Measurements from ENCODE around the gene ZNF878.

ZNF878 gene

DNA sequence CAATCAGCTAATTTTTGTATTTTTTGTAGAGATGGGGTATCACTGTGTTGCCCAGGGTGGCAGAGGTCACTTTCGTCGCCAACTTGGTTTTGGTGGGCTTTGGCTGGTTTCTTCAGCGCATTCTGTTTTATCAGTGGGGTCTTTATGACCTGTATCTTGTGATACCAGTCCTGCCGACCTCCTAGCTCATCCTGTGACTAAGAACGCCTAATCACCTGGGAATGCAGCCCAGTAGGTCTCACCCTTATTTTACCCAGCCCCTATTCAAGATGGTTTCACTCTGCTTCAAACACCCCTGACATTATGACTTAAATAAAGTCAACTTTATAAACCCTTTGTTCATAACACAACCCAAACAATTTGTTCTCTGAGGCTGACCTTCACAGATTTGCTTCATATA lies 3.0 kb upstream of the ZNF878 start:
- Mint-ChIP-seq H3K27ac (no peak overlapping the region), H3K9me3 (ENCODE audit: low read depth) (no peaks in the 10 kb centered on the region), H3K4me3 (no peak overlapping the region), H3K36me3 (no peaks in the 10 kb centered on the region), H3K4me1 (ENCODE audit: low read depth) (peaks cover 16% of the 10 kb centered on the region), H3K27me3 (peaks cover 5% of the 10 kb centered on the region)

DNA sequence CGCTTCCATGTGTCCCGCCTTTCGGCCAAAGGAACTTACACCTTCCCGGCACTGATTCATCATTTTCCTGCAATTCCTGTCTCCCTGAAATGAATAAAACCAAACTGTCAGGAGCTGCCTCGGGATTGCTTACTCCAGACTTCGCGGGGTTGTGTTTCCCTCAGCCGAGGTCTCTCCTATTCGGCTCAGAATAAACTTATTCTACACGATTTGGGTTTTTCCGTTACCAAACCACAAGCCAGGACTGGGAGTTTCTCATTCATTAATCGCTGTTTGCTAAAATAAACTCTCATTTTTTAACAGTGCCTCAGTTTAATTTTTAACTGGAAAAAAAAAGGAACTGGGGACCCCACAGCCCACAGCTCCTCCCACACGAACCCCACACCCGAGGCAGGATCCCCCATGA lies 667 bp downstream of the ZNF878 start:
- peak overlapping the region; percentile 88 for H3K4me3 Mint-ChIP-seq
- H3K36me3 Mint-ChIP-seq: no peaks in the 10 kb centered on the region
- peak overlapping the region; percentile 37 for H3K27ac Mint-ChIP-seq
- peaks cover 5% of the 10 kb centered on the region for H3K27me3 Mint-ChIP-seq
- no peaks in the 10 kb centered on the region for H3K9me3 Mint-ChIP-seq (ENCODE audit: low read depth)
- H3K4me1 Mint-ChIP-seq (ENCODE audit: low read depth): peaks cover 12% of the 10 kb centered on the region

DNA sequence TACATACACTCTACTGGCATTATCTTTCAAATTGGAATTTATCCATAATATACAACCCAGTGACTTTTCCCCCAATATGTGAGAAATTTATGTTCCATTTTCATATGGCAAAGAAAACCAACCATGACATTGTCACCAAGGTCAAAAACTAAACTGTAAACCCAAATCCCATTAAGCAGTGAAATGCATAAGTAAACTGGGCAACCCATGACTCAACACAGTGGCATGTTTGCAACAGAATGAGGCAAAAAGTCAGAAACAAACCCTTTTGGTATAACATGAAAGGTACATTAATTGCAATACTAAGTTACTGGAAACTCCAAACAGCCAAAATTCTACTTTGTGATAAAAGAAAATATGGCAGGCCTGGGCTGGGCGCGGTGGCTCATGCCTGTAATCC lies 4.9 kb downstream of the ZNF878 start:
- Mint-ChIP-seq H3K36me3 (peaks cover 23% of the 10 kb centered on the region), H3K27me3 (peaks cover 2% of the 10 kb centered on the region), H3K4me3 (no peak overlapping the region), H3K9me3 (ENCODE audit: low read depth) (peaks cover 13% of the 10 kb centered on the region), H3K27ac (no peak overlapping the region), H3K4me1 (ENCODE audit: low read depth) (peaks cover 7% of the 10 kb centered on the region)

DNA sequence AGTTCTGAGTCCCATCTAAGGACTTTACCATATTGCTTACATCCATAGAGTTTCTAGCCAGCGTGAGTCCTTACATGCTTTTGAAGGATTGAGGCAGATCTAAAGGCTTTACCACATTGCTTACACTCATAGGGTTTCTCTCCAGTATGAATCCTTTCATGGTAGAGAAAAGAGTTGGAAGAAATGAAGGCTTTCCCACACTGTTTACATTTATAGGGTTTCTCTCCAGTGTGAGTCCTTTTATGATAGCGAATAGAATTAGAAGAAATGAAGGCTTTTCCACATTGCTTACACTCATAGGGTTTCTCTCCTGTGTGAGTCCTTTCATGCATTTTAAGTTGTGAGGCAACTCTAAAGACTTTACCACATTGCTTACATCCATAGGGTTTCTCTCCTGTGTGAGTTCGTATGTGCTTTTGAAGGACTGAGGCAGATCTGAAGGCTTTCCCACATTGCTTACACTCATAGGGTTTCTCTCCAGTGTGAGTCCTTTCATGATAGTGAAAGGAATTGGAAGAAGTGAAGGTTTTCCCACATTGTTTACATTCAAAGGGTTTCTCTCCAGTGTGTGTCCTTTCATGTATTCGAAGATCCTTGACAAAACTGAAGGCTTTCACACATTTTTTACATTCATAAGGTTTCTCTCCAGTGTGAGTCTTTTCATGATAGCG lies 8.9 kb downstream of the ZNF878 start:
- Mint-ChIP-seq H3K27me3 (no peaks in the 10 kb centered on the region), H3K9me3 (ENCODE audit: low read depth) (peaks cover 13% of the 10 kb centered on the region), H3K36me3 (peaks cover 29% of the 10 kb centered on the region), H3K4me1 (ENCODE audit: low read depth) (no peaks in the 10 kb centered on the region), H3K4me3 (no peak overlapping the region), H3K27ac (no peak overlapping the region)

DNA sequence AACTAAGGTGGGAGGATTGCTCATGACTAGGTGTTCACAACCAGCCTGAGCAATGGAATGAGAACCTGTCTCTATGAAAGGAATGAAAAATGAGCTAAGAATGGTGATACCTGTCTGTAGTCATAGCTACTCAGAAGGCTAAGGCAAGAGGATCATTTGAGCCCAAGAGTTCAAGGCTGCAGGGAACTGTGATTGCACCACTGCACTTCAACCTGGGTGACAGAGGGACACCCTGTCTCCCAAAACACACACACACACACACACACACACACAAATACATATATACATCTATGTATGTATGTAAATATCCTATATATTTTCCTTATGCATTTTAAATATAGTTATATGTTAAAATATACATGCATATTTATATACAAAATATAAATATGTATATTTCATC lies 9.9 kb downstream of the ZNF878 start:
- no peaks in the 10 kb centered on the region for H3K4me1 Mint-ChIP-seq (ENCODE audit: low read depth)
- H3K27ac Mint-ChIP-seq: no peak overlapping the region
- peaks cover 13% of the 10 kb centered on the region for H3K9me3 Mint-ChIP-seq (ENCODE audit: low read depth)
- no peaks in the 10 kb centered on the region for H3K27me3 Mint-ChIP-seq
- peaks cover 29% of the 10 kb centered on the region for H3K36me3 Mint-ChIP-seq
- H3K4me3 Mint-ChIP-seq: no peak overlapping the region

DNA sequence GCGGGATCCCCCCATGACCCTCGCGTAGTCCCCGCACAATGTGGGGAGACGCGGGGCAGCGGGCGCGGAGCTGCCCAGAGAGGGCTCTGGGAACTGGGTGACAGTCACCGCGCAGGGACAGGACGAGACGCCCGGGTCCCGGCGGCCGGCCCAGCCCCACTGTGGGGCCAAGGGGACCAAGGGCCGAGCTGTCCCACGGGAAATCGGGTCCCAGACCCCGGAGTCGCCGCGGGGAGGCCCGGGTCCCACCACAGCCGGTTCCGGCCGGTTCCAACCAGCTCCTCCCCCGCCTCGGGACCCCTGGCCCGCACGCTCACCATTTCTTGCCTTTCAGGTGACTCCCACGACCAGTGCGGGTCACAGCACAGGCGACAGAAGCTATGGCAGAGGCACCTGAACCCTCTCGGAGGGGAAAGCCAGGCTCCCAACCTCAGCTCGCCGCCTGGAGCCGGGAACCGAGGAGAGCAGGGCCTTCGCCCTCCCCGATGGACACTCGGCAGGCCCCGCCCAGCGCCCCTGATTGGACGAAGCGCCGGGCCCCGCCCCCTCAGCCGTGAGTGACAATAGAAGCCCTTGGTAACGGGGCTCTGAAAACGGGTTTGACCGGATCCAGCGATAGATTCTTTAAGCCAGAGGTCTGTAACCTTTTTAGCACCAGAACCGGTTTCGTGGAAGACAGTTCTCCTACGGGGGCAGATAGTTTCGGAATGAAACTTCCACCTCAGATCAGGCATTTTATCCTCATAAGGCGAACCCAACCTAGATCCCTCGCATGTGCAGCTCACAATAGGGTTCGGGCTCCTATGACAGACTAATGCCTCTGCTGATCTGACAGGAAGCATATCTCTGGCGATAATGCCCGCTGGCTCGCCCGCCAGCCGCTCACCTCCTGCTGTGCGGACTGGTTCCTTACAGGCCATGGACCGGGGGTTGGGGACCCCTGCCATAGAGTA lies 17.3 kb downstream of the ZNF878 start, which contains the start of gene ZNF433:
TSS of gene ZNF433 (minus strand) at position 460 of the 953 bp plus-strand sequence. CDS start at position 320, 140 bp downstream.
- Mint-ChIP-seq H3K27ac (peak within 1 kb of the TSS; percentile 41), H3K27me3 (no peaks in the 10 kb centered on the region), H3K36me3 (no peaks in the 10 kb centered on the region), H3K4me1 (ENCODE audit: low read depth) (peaks cover 16% of the 10 kb centered on the region), H3K9me3 (ENCODE audit: low read depth) (no peaks in the 10 kb centered on the region), H3K4me3 (peak within 1 kb of the TSS; percentile 91)

DNA sequence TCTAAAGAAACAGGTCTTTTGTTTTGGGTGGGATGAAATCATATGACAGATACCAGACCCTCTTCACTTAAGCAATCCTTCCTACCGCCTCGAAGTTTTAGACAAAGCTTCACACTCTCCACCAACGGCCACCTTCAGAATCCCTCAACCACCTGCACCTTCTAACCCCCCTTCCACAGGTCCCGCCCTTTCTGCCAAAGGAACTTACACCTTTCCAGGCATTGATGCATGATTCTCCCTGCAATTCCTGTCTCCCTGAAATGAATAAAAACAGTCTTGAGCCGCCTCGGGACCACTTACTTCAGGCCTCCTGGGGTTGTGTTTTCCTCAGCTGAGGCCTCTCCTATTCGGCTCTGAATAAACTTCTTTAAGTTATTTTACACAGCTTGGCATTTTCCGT lies 18.1 kb downstream of the ZNF878 start:
- peak overlapping the region; percentile 64 for H3K4me3 Mint-ChIP-seq
- H3K27ac Mint-ChIP-seq: no peak overlapping the region

DNA sequence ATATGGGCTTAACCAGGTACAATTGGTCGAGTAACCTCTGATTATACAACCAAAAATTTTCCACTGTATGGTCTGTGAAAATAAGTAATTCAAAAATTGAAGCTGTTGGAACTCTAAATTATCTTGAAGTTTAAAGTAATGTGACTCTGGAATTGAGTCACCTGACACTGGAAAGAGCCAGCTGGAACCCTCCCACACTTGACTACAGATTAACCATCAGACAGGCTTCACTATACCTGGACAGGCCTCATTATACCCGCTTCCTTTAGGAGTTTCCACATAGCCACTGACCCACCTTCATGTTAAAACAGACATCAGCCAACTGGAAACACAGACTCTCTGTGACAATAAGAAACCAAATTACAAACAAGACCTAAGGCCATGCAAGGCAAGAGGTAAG lies 18.6 kb downstream of the ZNF878 start:
- no peak overlapping the region for H3K27ac Mint-ChIP-seq
- H3K36me3 Mint-ChIP-seq: no peaks in the 10 kb centered on the region
- peaks cover 16% of the 10 kb centered on the region for H3K4me1 Mint-ChIP-seq (ENCODE audit: low read depth)
- no peaks in the 10 kb centered on the region for H3K27me3 Mint-ChIP-seq
- H3K4me3 Mint-ChIP-seq: peak overlapping the region; percentile 64
- no peaks in the 10 kb centered on the region for H3K9me3 Mint-ChIP-seq (ENCODE audit: low read depth)

More for the DNA sequence above, 18.1 kb downstream of the ZNF878 start:
- Mint-ChIP-seq H3K9me3 (ENCODE audit: low read depth) (no peaks in the 10 kb centered on the region), H3K4me1 (ENCODE audit: low read depth) (peaks cover 16% of the 10 kb centered on the region), H3K36me3 (no peaks in the 10 kb centered on the region), H3K27me3 (no peaks in the 10 kb centered on the region)

DNA sequence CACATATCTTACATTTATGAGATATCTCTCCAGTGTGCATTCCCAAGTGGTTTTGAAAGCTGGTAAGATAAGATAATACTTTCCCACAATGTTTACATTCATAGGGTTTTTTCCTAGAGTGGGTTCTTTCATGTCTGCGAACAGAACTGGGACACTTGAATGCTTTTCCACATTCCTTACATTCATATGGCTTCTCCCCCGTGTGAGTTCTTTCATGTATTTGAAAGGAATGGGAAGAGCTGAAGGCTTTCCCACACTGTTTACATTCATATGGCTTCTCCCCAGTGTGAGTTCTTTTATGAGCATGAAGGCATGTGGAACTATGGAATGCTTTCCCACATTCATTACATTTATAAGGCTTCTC lies 37.0 kb downstream of the ZNF878 start:
- Mint-ChIP-seq H3K4me1 (ENCODE audit: low read depth) (no peaks in the 10 kb centered on the region), H3K9me3 (ENCODE audit: low read depth) (peaks cover 21% of the 10 kb centered on the region), H3K4me3 (no peak overlapping the region), H3K27ac (no peak overlapping the region), H3K36me3 (peaks cover 48% of the 10 kb centered on the region), H3K27me3 (no peaks in the 10 kb centered on the region)

DNA sequence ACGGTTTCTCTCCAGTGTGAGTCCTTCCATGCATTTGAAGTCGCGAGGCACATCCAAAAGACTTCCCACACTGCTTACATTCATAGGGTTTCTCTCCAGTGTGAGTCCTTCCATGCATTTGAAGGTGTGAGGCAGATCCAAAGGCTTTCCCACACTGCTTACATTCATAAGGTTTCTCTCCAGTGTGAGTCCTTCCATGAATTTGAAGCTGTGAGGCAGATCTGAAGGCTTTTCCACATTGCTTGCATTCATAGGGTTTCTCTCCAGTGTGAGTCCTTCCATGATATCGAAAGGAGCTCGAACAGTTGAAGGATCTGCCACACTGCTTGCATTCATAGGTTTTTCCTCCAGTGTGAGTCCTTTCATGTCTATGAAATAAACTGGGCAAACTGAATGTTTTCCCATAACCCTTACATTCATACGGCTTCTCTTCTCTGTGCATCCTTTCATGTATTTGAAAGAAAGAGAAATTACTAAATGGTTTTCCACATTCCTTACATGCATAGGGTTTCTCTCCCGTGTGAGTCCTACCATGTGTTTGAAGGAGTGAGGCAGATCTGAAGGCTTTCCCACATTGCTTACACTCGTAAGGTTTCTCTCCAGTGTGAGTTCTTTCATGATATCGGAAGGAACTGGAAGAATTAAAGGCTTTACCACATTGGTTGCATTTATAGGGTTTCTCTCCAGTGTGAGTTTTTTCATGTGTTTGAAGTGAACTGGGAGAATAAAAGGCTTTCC lies 37.6 kb downstream of the ZNF878 start:
- Mint-ChIP-seq H3K4me1 (ENCODE audit: low read depth) (no peaks in the 10 kb centered on the region), H3K36me3 (peaks cover 48% of the 10 kb centered on the region), H3K4me3 (no peak overlapping the region), H3K27ac (no peak overlapping the region), H3K27me3 (no peaks in the 10 kb centered on the region), H3K9me3 (ENCODE audit: low read depth) (peaks cover 21% of the 10 kb centered on the region)

DNA sequence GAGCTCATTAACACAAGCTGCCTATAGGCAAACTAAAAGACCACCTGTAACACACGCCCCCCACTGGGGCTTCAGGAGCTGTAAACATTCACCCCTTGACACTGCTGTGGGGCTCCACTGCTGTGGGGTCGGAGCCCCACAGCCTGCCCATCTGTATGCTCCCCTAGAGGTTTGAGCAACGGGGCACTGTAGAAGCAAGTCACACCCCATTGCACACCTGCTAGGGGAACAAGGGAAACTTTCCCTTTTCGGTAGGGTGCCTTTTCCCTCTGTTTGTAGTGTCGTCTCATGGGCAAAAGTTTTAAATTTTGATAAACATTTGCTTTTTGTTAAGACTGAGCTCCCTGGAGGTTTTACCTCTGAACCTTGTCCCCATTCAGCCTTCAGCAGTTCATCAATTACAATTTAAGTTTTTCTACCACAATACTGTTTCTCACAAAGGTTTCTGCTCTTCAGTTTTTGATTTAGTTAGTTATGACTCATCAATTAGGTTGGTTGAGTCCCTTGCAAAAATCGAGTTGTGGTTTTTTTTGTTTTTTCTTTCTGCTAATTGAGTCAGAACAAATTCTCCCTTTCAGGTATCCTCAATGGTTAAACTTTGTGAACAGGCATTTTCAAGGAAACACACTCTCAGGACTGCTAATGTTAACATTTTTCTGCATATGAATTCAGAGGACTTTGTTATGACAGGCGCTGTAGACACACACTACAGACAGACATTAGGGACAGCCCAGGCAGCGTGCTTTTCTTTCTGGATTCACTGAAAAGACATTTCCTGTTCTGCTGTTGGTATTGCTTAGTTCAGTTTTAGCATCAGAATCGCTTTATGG lies 52.4 kb downstream of the ZNF878 start:
- Mint-ChIP-seq H3K4me3 (peak overlapping the region; percentile 24), H3K27me3 (no peaks in the 10 kb centered on the region), H3K9me3 (ENCODE audit: low read depth) (no peaks in the 10 kb centered on the region), H3K4me1 (ENCODE audit: low read depth) (peaks cover 26% of the 10 kb centered on the region), H3K27ac (peak overlapping the region; percentile 51), H3K36me3 (peaks cover 14% of the 10 kb centered on the region)

DNA sequence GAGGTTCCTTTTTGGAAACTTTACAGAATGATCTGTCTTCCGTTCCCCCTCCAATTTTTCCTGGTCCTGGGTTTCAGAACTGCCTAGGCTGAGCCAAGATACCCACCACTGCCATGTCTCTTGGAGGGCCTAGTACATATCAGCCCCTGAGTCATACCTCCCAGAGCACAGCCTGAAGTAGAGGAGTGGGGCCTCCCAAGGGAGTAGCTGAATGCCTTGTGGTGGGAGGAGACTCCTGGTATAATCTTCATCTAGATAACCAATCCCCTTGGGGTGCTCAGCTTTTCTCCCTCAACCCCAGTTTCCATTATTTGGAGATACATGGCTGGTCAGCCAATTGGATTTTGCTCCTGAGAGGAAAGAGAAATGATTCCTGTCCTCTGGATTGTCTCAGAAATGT lies 57.6 kb downstream of the ZNF878 start:
- Mint-ChIP-seq H3K27me3 (no peaks in the 10 kb centered on the region), H3K27ac (no peak overlapping the region), H3K4me3 (no peak overlapping the region), H3K9me3 (ENCODE audit: low read depth) (no peaks in the 10 kb centered on the region), H3K36me3 (peaks cover 18% of the 10 kb centered on the region), H3K4me1 (ENCODE audit: low read depth) (peaks cover 54% of the 10 kb centered on the region)

Measured in activated naive CD8-positive, alpha-beta T cell (primary cell).